ENCODE data around the gene PI4KA. TPM values are rescaled to one million over a fixed set of nuclear protein-coding genes. Genes with fewer than 3 reads are reported as not detected.

PI4KA gene
- total RNA-seq, 1 experiment from 2014 or later, result 65.8 TPM

DNA sequence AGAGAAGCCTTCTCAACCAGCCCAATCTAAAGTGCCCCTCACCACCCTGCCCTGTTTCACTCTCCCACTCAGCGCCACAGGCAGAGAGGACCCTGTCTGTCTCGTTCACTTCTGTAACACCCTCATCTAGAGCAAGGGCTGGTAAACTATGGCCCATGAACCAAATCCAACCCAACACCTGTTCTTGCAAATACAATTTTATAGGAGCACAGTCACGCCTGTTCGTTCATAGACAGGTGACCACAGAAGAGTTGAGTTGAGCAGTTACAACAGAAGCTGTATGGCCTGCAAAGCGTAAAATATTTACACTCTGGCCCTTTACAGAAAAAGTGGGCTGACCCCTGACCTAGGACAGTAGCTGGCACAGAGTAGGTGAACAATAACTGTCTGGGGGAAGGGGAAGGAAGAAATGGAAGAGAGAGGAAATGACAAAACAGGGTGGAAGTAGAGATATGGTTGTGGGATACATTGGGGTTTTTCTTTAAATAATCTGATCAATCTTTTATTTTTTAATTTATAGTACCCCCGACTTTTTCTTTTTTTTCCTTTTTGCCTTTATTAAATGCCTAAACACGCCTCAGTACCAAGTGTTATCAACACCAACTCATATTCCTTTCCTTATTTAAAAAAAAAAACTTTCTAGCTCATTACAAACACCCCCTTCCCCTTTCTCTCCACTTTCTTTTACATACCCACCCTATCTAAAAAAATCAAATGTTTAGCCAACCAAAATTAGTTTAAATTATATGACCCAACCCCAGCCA is 63.8 kb downstream of the PI4KA start:
- Histone ChIP-seq H3K14ac (ENCODE audit: insufficient read depth, low read length) (no peak overlapping the region), H3K4ac (ENCODE audit: low read depth, low read length) (no peak overlapping the region), H3T11ph (ENCODE audit: low read length) (no peak overlapping the region), H2BK5ac (ENCODE audit: insufficient read length, low read length) (no peak overlapping the region), H4K5ac (ENCODE audit: insufficient read length, low read depth, low read length) (no peak overlapping the region), H2BK12ac (ENCODE audit: insufficient read length, low read depth, low read length) (no peak overlapping the region), H3K23me2 (ENCODE audit: insufficient read length, low read depth, low read length, poor library complexity, severe bottlenecking) (no peaks in the 10 kb centered on the region), H3K27ac (ENCODE audit: insufficient read length, low read depth, low read length) (no peak overlapping the region), H3K4me1 (ENCODE audit: insufficient read depth, low read length) (no peaks in the 10 kb centered on the region), H3K18ac (ENCODE audit: insufficient read length, low read depth, low read length) (no peak overlapping the region), H2AK5ac (ENCODE audit: insufficient read length, low read length) (no peak overlapping the region), H3K9me3 (ENCODE audit: control insufficient read depth, low read depth, low read length) (no peaks in the 10 kb centered on the region), H4K91ac (ENCODE audit: insufficient read length, low read depth, low read length) (no peak overlapping the region), H2BK15ac (ENCODE audit: low read depth, low read length) (no peak overlapping the region), H2BK20ac (ENCODE audit: low read depth, low read length, poor library complexity, severe bottlenecking) (no peak overlapping the region), H3K56ac (ENCODE audit: insufficient read length, low read depth, low read length) (no peak overlapping the region), H2BK120ac (ENCODE audit: low read depth, low read length, poor library complexity, severe bottlenecking) (no peak overlapping the region), H4K8ac (replicated peaks; ENCODE audit: insufficient read length, low read depth, low read length) (no peak overlapping the region), H2AFZ (ENCODE audit: low read length) (no peak overlapping the region), H3K23ac (ENCODE audit: insufficient read length, low read depth, low read length) (no peak overlapping the region), H3K79me1 (ENCODE audit: insufficient read depth, low read depth, low read length, poor library complexity, severe bottlenecking) (no peaks in the 10 kb centered on the region), H3K4me2 (ENCODE audit: insufficient read depth, insufficient read length, low read length) (no peak overlapping the region), H3K79me2 (ENCODE audit: insufficient read depth, low read length) (no peaks in the 10 kb centered on the region), H4K20me1 (ENCODE audit: control insufficient read depth, insufficient read depth, insufficient read length) (no peaks in the 10 kb centered on the region), H3K9ac (ENCODE audit: extremely low read depth, insufficient read length, low read length) (no peak overlapping the region), H3K27me3 (ENCODE audit: insufficient read depth, low read length) (no peaks in the 10 kb centered on the region)
- TF ChIP-seq, protein P1, sequence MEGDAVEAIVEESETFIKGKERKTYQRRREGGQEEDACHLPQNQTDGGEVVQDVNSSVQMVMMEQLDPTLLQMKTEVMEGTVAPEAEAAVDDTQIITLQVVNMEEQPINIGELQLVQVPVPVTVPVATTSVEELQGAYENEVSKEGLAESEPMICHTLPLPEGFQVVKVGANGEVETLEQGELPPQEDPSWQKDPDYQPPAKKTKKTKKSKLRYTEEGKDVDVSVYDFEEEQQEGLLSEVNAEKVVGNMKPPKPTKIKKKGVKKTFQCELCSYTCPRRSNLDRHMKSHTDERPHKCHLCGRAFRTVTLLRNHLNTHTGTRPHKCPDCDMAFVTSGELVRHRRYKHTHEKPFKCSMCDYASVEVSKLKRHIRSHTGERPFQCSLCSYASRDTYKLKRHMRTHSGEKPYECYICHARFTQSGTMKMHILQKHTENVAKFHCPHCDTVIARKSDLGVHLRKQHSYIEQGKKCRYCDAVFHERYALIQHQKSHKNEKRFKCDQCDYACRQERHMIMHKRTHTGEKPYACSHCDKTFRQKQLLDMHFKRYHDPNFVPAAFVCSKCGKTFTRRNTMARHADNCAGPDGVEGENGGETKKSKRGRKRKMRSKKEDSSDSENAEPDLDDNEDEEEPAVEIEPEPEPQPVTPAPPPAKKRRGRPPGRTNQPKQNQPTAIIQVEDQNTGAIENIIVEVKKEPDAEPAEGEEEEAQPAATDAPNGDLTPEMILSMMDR (conservative IDR thresholded peaks at IDR 0.05), result no peak
- no peak for DNase-seq
- Mint-ChIP-seq H3K27ac (peak overlapping the region in 2 of 3 experiments; percentile 59 to 69; a peak in 2 of 7 replicates), H3K36me3 (ENCODE audit: insufficient read depth in 1 of 3, low read depth in 3 of 3) (peaks cover 0 to 61% (median 13%) of the 10 kb centered on the region in 3 experiments; a peak in 6 of 7 replicates), H3K9me3 (no peaks in the 10 kb centered on the region), H3K4me1 (peaks cover 5% of the 10 kb centered on the region in 2 experiments; a peak in 2 of 4 replicates), H3K4me3 (no peak overlapping the region), H3K27me3 (ENCODE audit: low read depth) (no peaks in the 10 kb centered on the region)
- 82% methylated on average over 1 of the region's 7 CpGs for WGBS (ENCODE audit: extremely low coverage, insufficient read length, low lambda C conversion rate)
